ENCODE data around the gene ACP3. TPM values are rescaled to one million over a fixed set of nuclear protein-coding genes. Genes with fewer than 3 reads are reported as not detected.

ACP3 gene
- total and polyA plus RNA-seq, 2 of the 4 experiments (the other 2 are of a cell fraction) = 0.36 to 0.54 TPM

- dilution Hi-C loops (cut with HindIII; ENCODE audit: low sequenced_read_pairs, unreplicated experiment) (no loop called here), intact Hi-C loops (cut with micrococcal nuclease) (loop anchor here (1.0 to 5.0 kb wide), 5 partner anchors 47 to 605 kb away; no protein-coding TSS in a partner anchor), in situ Hi-C loops (cut with MboI; ENCODE audit: low sequenced_read_pairs) (no loop called here)
- Histone ChIP-seq H3K4me3 (ENCODE audit: insufficient read depth, low read depth, low read length) (no peak overlapping the region), H2AFZ (replicated peaks; ENCODE audit: low read length, poor library complexity) (no peak overlapping the region), H3K4ac (ENCODE audit: low read depth, low read length) (no peak overlapping the region), H3K56ac (ENCODE audit: extremely low read depth, insufficient read depth, low read length) (no peak overlapping the region), H3K18ac (ENCODE audit: low read depth, low read length) (no peak overlapping the region), H3K9me1 (ENCODE audit: insufficient read depth, low read length) (no peaks in the 10 kb centered on the region), H2BK15ac (ENCODE audit: low read depth, low read length) (no peak overlapping the region), H3K9ac (ENCODE audit: low read depth, low read length) (no peak overlapping the region), H4K20me1 (ENCODE audit: insufficient read depth, low read length) (no peaks in the 10 kb centered on the region), H2BK20ac (ENCODE audit: low read depth, low read length) (no peak overlapping the region), H4K91ac (ENCODE audit: insufficient read depth, low read depth, low read length) (no peak overlapping the region), H3K4me2 (ENCODE audit: low read depth, low read length) (no peak overlapping the region), H3K27ac (ENCODE audit: insufficient read depth, low read length) (no peak overlapping the region), H2BK120ac (ENCODE audit: low read depth, low read length) (no peak overlapping the region), H4K8ac (ENCODE audit: low read depth in 2 of 2, low read length in 2 of 2) (no peak overlapping the region), H3K36me3 (ENCODE audit: control insufficient read depth, insufficient read depth, low read length) (no peaks in the 10 kb centered on the region), H4K5ac (ENCODE audit: low read depth, low read length) (no peak overlapping the region), H3K4me1 (ENCODE audit: control insufficient read depth, insufficient read depth, low read length) (no peaks in the 10 kb centered on the region), H3K79me1 (ENCODE audit: low read depth in 1 of 2, low read length in 2 of 2) (no peaks in the 10 kb centered on the region), H2AK9ac (replicated peaks; ENCODE audit: low read depth, low read length, poor library complexity) (no peak overlapping the region), H2BK5ac (ENCODE audit: low read depth, low read length, poor library complexity, severe bottlenecking) (no peak overlapping the region), H3K23ac (ENCODE audit: low read depth, low read length) (no peak overlapping the region), H2AK5ac (ENCODE audit: low read depth, low read length) (no peak overlapping the region), H3K27me3 (ENCODE audit: control insufficient read depth, insufficient read depth, low read length) (peaks cover 2% of the 10 kb centered on the region; the same call in 1 of the 2 replicates), H3K9me3 (ENCODE audit: control insufficient read depth, insufficient read depth, low read length) (no peaks in the 10 kb centered on the region; the same call in 1 of the 2 replicates), H3K14ac (replicated peaks; ENCODE audit: low read depth, low read length) (no peak overlapping the region)
- DNase-seq = peak; percentile 68
- ChIA-PET POLR2A (ENCODE audit: unreplicated experiment) (no interaction called here), CTCF (interaction anchor here (0.6 to 2.3 kb wide), 14 partner anchors 8 to 384 kb away, joined by 3 to 10 read pairs (median 4); partner anchors contain the start of gene CPNE4)
- peak; percentile 98 for ATAC-seq (ENCODE audit: low read depth)
- BruUV-seq (replicated peaks) = no TSS peak
- WGBS, 2 experiments (ENCODE audit: extremely low coverage in 2 of 2, insufficient read length in 1 of 2) = no CpG with 5 or more reads among the region's 5 CpGs
- TF ChIP-seq MAFK (IDR thresholded peaks at IDR 0.05; ENCODE audit: low read depth, low read length) = no peak
- peak; percentile 88 for TF ChIP-seq RAD21 (IDR thresholded peaks at IDR 0.05; ENCODE audit: low read length)
- no peak for TF ChIP-seq MAZ (IDR thresholded peaks at IDR 0.05; ENCODE audit: borderline replicate concordance, low read depth, low read length)
- no peak for TF ChIP-seq BHLHE40 (IDR thresholded peaks at IDR 0.05; ENCODE audit: low read depth, low read length)
- TF ChIP-seq RCOR1 (IDR thresholded peaks at IDR 0.05; ENCODE audit: insufficient replicate concordance, low read length) = no peak
- no peak for TF ChIP-seq NFE2L2 (IDR thresholded peaks at IDR 0.05; ENCODE audit: low read depth, low read length)
- TF ChIP-seq CTCF (conservative IDR thresholded peaks at IDR 0.05; ENCODE audit: low read depth, low read length) = peak; percentile 93
- TF ChIP-seq MXI1 (IDR thresholded peaks at IDR 0.05; ENCODE audit: borderline replicate concordance, low read depth, low read length) = no peak
- no peak for TF ChIP-seq USF2 (IDR thresholded peaks at IDR 0.05; ENCODE audit: low read depth, low read length)
- TF ChIP-seq FOS (IDR thresholded peaks at IDR 0.05; ENCODE audit: low read depth, low read length) = no peak
- TF ChIP-seq SMC3 (IDR thresholded peaks at IDR 0.05; ENCODE audit: low read depth, low read length) = peak; percentile 54
- TF ChIP-seq ELK1 (IDR thresholded peaks at IDR 0.05; ENCODE audit: borderline replicate concordance, low read depth, low read length) = no peak
- TF ChIP-seq RFX5 (IDR thresholded peaks at IDR 0.05; ENCODE audit: low read depth, low read length) = no peak
- no peak for TF ChIP-seq CHD1 (IDR thresholded peaks at IDR 0.05; ENCODE audit: low read depth, low read length)
Observed at GRCh38 chr3:132399054-132399929, 82.1 kb downstream of the ACP3 start.
